Glomerular visceral epithelial cell (primary cell): ENCODE measurements around the gene PDE5A.
"Not testable (repeated sequence)": the region's sequence is repeated elsewhere in the genome, so short reads cannot be mapped to it uniquely, and the experiment has no call there.

ENCODE experiments used
- DNase-seq: peaks from one replicate; pipeline ENCODE4 v3.0.0-alpha.2; 2016; ENCODE audit errors: extremely low spot score

The PDE5A gene

DNA sequence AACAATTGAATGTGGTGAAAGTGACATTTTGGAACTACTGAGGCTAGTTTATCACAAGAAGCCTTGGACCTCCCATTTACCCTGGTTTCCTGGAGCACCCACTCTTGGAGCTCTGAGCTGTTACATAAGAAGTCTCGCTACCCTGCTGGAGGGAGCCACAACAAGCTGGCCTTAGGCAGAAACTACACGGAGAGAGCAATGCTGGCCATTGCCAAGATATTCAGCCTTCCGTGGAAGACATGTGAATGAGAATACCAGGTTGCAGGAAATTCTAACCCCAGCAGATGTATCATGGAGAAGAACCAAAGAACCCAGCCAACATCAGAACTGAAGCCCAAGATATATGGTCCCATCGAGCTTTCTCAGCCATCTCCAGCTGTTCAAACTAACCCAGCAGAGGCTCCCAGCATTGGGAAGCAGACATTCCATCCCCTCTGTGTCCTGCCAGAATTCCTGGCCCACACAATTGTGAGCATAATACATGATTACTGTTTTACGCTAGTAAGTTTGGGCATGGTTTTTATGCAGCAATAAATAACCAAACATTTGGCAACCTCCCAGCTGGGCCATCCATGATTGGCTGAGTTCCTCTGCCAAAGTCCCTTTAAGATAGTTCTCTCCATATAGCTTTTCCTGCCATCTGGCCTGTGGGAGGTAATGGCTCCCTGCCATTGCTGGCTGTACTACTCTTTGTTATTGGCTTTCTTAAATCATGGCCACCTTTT lies 17.9 kb upstream of the PDE5A start:
- no peak for DNase-seq

DNA sequence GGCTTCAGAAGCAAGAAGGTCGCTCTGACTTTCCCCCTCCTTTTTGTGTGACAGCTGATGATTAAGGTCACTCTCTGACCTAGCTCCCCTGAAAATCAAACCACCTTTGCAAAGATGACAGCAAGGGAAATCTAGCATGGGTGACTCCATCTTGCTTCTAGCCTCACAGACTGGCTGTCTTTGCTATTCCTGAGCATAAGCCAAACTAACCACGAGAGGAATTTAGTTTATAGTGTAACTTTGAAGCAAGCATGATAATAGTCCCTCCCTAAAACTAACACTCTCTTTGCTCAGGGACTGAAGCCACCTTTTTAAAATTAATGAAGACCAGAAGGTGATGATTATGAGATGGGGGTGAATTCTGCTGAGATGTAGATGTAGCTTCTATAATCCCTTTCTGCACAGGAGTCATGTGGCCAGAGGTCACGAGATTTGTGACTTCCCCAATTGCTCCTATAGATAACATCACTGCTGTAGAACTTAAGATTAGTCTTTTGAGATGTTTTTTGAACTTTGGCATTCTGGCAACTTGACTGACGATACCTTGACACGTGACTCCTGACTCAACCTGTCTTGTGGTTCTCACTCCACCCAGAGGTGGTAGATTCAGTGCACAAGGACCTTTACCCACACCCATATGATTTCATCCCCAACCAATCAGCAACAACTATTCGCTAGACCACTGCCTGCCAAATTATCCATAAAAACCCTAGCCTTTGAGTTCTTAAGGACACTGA lies 14.9 kb upstream of the PDE5A start:
- no peak for DNase-seq

DNA sequence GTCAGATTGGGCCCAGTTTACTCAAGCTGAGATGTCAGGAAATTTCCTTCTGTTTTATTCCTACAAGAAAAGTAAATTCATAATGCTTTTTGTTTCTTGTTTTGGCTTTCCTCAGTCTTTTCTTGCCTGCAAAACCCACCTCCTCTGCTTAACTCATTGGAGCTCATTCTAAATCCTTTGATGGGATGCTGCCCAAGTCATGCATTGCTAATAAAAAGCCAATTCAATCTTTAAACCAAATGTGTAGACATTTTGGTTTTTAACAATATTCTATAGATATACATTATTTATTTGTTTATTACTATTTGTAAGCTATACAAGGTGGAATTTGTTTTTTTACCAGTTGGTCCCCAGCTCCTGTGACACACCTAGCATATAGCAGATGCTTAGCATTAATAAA lies 13.2 kb upstream of the PDE5A start:
- DNase-seq, result no peak

DNA sequence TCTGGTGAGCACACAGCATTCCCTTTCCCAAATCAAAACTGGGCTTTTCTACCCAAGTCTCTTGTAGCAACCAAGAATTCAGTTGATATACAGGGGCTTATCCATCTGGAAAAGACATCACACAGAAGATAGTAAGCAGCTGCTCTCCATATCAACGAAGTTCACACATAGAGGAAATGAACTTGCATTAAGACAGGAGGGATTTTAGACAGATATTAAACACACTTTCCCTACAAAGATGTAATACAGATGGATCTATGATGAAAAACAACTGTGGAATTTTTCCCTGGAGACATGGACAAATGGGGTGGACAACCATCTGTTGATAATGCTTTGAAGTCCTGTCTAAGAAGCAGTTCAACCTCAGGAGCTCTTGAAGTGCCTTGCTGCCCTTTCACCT lies 9.8 kb upstream of the PDE5A start:
- DNase-seq, result no peak

DNA sequence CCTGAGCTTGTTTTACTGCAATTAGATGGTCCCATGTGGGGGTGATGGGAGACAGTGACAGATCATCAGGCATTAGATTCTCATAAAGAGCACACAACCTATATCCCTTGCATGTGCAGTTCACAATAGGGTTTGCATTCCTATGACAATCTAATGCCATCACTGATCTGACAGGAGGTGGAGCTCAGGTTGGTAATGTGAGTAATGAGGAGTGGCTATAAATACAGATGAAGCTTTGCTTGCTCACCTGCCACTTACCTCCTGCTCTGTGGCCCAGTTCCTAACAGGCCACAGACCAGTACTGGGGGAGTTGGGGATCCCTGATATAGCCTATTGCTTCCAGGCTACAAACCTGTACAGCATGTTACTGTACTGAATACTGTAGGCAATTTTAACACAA lies 8.2 kb upstream of the PDE5A start:
- DNase-seq, result not testable (repeated sequence)

- no peak for DNase-seq
Observed at GRCh38 chr4:119632216-119632615, 3.6 kb upstream of the PDE5A start.

DNA sequence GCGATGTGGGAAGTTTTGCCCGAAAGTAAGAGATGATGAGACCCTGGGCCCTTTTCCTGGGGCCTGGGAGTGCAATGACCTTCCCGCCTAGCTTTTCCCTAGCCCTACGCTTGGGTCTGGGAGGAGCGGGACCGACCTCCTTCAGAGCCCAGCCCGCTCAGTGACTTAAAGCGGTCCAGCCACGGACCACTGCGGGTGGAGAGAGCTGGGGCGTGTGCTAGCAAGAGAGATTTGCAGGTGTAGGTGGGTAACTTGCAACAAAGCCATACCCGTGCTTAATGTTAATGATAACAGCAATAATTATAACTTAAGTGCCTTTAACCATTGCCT lies 503 bp upstream of the PDE5A start:
- no peak for DNase-seq

- peak; percentile 64 for DNase-seq
Observed at GRCh38 chr4:119627267-119628255, 1.0 kb downstream of the PDE5A start.

DNA sequence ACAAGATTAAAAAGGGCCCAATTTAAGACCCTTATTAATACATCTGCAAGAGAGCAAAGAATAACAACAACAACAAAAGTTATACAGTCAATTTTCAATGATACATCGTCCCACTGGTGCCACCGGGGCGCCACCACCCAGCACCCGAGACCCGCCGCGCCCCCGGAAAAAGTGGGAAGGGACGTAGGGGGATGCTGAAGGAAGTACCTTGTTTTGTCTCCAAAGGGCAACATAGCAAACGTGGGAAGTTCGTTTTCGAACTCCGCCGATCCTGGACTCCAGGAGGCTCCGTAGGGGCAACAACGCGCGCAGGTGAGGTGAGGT lies 1.7 kb downstream of the PDE5A start:
- no peak for DNase-seq

- DNase-seq, result no peak
Observed at GRCh38 chr4:119626420-119626819, 2.2 kb downstream of the PDE5A start.

GRCh38 chr4:119625761-119626160 lies 2.8 kb downstream of the PDE5A start:
- DNase-seq, result no peak

GRCh38 chr4:119624356-119624755 lies 4.2 kb downstream of the PDE5A start:
- DNase-seq, result no peak

GRCh38 chr4:119623025-119623424 lies 5.6 kb downstream of the PDE5A start:
- no peak for DNase-seq

GRCh38 chr4:119615068-119615719 lies 13.4 kb downstream of the PDE5A start:
- no peak for DNase-seq

DNA sequence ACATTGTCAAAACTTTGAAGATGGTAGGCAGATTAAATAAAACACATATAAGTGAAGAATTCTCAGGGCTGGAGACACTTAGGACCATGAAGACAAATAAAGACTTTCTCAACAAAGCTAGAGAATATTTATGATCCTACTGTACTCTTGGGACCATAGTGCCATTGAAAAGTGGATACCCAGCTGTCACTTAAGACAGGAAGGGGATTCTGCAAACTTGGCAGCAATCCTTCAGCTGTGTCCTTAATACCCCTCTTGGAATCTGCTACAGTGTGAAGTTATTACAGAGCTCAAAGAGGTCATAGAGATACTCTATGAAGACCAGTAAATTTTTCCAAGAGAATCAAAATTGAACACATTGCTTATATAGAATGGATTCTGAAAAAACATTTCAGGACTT lies 24.3 kb downstream of the PDE5A start:
- no peak for DNase-seq

GRCh38 chr4:119602366-119602765 lies 26.2 kb downstream of the PDE5A start:
- DNase-seq, result no peak

DNA sequence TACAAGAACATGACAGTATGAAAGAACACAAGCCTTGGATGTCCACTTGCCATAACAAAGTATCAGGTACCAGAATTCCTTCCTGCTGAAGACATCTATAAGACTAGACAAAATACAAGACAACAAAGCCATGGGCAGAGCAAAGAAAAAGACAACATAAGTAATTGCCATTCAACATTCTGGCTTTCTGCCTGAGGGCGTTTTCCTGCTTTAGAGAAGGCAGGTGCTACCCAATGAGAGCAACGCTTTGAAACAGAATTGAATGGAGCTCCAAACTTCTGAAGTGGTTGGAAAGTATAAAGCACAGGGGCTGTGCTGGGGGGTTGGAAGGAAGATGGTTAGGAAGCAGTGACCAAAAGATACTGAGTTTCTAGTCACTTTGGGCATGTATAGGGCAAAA lies 30.1 kb downstream of the PDE5A start:
- DNase-seq, result no peak

GRCh38 chr4:119597377-119597776 lies 31.2 kb downstream of the PDE5A start:
- no peak for DNase-seq

DNA sequence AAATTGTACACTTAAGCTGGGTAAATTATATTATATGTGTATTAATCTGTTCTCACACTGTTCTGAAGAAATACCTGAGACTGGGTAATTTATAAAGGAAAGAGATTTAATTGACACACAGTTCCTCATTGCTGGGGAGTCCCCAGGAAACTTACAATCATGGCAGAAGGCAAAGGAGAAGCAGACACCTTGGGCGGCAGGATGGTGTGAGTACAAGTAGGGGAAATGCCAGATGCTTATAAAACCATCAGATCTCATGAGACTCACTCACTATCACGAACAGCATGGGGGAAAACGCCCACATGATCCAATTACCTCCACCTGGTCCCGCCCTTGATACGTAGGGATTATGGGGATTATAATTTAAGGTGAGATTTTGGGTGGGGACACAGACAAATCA lies 34.9 kb downstream of the PDE5A start:
- no peak for DNase-seq

DNA sequence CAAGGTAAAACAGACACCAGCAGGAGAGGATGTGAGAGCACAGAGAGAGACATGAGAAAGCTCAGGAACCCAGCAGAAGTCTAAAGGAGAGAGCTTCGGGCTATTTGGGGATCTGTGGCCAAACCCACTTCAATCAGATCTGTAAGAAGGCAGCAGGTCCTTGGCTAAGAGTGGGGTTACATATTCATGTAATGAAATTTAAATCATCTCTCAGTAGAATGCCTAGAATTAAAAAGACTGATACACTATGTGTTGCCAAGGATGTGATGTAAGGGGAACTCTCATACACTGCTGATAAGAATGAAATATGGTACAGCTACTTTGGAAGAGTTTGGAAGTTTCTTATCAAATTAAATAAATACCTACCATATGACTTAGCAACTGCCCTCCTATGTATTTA lies 35.8 kb downstream of the PDE5A start:
- no peak for DNase-seq

DNA sequence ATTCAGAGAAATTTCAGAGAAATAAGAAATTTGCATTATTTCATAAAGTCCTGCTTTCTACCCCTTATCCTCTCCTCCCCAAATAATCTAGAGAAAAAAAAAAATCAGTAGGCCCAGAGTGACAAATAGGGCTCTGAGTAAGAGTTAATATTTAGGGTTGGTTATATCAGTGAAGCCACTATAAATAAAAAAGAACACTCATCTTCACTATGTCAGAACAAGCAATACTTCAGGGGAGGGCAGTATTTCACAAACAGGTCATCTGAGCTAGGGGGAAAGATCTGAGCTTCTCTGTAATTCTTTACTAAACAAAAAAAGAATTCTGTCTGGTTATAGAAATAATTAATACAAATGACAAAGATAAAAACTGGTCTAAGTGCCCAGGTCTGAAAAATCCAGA lies 39.4 kb downstream of the PDE5A start:
- no peak for DNase-seq

GRCh38 chr4:119587796-119588195 lies 40.8 kb downstream of the PDE5A start:
- no peak for DNase-seq
